Neural cell (in vitro differentiated cells): Measurements from ENCODE around the gene TBCB. TPM values are rescaled to one million over a fixed set of nuclear protein-coding genes. Genes with fewer than 3 reads are reported as not detected.

Experiments used
- H2AFZ ChIP-seq: fragments of 200-600, 300-800 bp; sonication (generic), shearing (Covaris generic); 2 replicates; pipeline ENCODE4 v1.6.0; 2014; ENCODE audit warnings: low read depth, mild to moderate bottlenecking, antibody characterized with exemption, low read length, moderate library complexity
- H3F3A ChIP-seq: fragments of 200-600 bp; shearing (Covaris generic); 2 replicates; pipeline ENCODE4 v1.6.1; 2016; ENCODE audit warnings: mild to moderate bottlenecking, moderate library complexity, mixed read lengths, antibody characterized with exemption, low read length; ENCODE audit not compliant: insufficient read depth, poor library complexity, severe bottlenecking
- H3K27ac ChIP-seq: fragments of 200-600, 300-800 bp; sonication (generic), shearing (Covaris generic); 2 replicates; pipeline ENCODE4 v1.5.1; 2014; ENCODE audit warnings: mild to moderate bottlenecking, low read length, moderate library complexity
- H3K27me3 ChIP-seq: fragments of 300-800, 200-600 bp; sonication (generic), shearing (Covaris generic); 2 replicates; pipeline ENCODE4 v1.6.0; 2014; ENCODE audit warnings: mild to moderate bottlenecking, low read depth, low read length, moderate library complexity; ENCODE audit not compliant: insufficient read depth
- H3K36me3 ChIP-seq: fragments of 300-800, 200-600 bp; sonication (generic), shearing (Covaris generic); 2 replicates; pipeline ENCODE4 v1.5.1; 2014; ENCODE audit warnings: mild to moderate bottlenecking, antibody characterized with exemption, low read length, moderate library complexity; ENCODE audit not compliant: insufficient read depth
- H3K4me2 ChIP-seq: fragments of 300-800, 200-600 bp; sonication (generic), shearing (Covaris generic); 2 replicates; pipeline ENCODE4 v1.6.0; 2014; ENCODE audit warnings: mild to moderate bottlenecking, low read length
- H3K4me3 ChIP-seq: fragments of 300-800, 200-600 bp; sonication (generic), shearing (Covaris generic); 2 replicates; pipeline ENCODE4 v1.5.1; 2014; ENCODE audit warnings: mild to moderate bottlenecking, low read length, moderate library complexity
- H3K79me2 ChIP-seq: fragments of 200-600 bp; shearing (Covaris generic); replicated peaks from 2 replicates; pipeline ENCODE4 v1.6.0; 2014; ENCODE audit warnings: mild to moderate bottlenecking, low read length, moderate library complexity; ENCODE audit not compliant: insufficient read depth
- H3K9ac ChIP-seq: fragments of 300-800, 200-600 bp; sonication (generic), shearing (Covaris generic); 2 replicates; pipeline ENCODE4 v1.6.1; 2016; ENCODE audit warnings: mild to moderate bottlenecking, low read length, mixed read lengths
- H3K9me2 ChIP-seq: fragments of 200-600 bp; shearing (Covaris generic); 2 replicates; pipeline ENCODE4 v1.6.1; 2016; ENCODE audit warnings: mild to moderate bottlenecking, low read length, mixed read lengths; ENCODE audit not compliant: insufficient read depth
- H3K9me3 ChIP-seq: fragments of 200-600, 300-800 bp; sonication (generic), shearing (Covaris generic); 2 replicates; pipeline ENCODE4 v1.6.1; 2016; ENCODE audit warnings: mild to moderate bottlenecking, mixed run types, low read length, moderate library complexity, mixed read lengths
- H4K20me1 ChIP-seq: fragments of 200-600 bp; shearing (Covaris generic); 2 replicates; pipeline ENCODE4 v1.6.1; 2016; ENCODE audit warnings: mild to moderate bottlenecking, mixed run types; ENCODE audit not compliant: insufficient read depth
- EZH2 ChIP-seq: fragments of 200-600, 300-800 bp; shearing (Covaris generic), sonication (generic); IDR thresholded peaks from 2 replicates; pipeline ENCODE4 v1.6.1; 2014; ENCODE audit warnings: antibody characterized with exemption, low read length, borderline replicate concordance, mild to moderate bottlenecking; ENCODE audit not compliant: insufficient read depth, poor library complexity, severe bottlenecking
- POLR2AphosphoS5 ChIP-seq: IDR thresholded peaks from 2 replicates; pipeline ENCODE4 v1.6.1; 2012
- RAD21 ChIP-seq: fragments of 450-650 bp; conservative IDR thresholded peaks from 2 replicates; pipeline ENCODE4 v1.6.1; 2014; ENCODE audit warnings: antibody characterized with exemption, mild to moderate bottlenecking, moderate library complexity
- SMC3 ChIP-seq: fragments of 450-650 bp; conservative IDR thresholded peaks from 2 replicates; pipeline ENCODE4 v1.6.1; 2014; ENCODE audit warnings: antibody characterized with exemption, mild to moderate bottlenecking, moderate library complexity; ENCODE audit not compliant: poor library complexity
- TAF1 ChIP-seq: IDR thresholded peaks from 2 replicates; pipeline ENCODE4 v1.6.1; 2012; ENCODE audit warnings: low read depth
- polyA plus RNA-seq: library from polyadenylated mRNA; depleted of rRNA; stranded (reverse); fragments of >200 nt; gene quantifications from 2 replicates; pipeline ENCODE4 v1.2.3, GENCODE V29; 2014
- TF ChIP-seq, protein P1 (sequence below): IDR thresholded peaks from 2 replicates; pipeline ENCODE4 v1.6.1; 2012; ENCODE audit warnings: borderline replicate concordance

The TBCB gene
- polyA plus RNA-seq, 1 donor from 2014 or later: 640 TPM

DNA sequence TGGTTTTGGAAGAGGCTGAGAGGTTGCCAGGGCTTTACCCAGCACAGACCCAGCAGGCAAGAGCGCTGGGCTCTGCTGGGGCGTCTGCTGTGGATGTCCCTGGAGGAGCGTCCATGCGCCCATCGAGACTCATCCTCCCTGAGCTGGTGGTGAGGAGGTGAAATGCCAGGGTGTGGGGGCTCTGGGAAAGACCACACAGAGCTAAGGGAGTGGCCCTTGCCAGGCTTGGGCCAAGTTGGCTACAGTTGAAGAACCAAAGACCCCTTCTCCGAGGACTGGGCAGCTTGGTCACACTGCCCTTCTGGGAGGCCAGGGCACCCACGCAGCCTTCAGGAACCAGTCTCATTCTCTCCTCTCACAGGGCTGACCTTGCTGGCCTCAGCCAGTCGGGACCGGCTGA, 28.9 kb upstream of the TBCB start:
- no peak for TF ChIP-seq EZH2
- no peak for TF ChIP-seq SMC3
- no peaks in the 10 kb centered on the region for H3K79me2 ChIP-seq
- no peak overlapping the region for H3K9ac ChIP-seq
- H2AFZ ChIP-seq: no peak overlapping the region
- no peaks in the 10 kb centered on the region for H3K36me3 ChIP-seq
- no peak overlapping the region for H3K4me2 ChIP-seq
- no peaks in the 10 kb centered on the region for H3K9me2 ChIP-seq
- H3K4me3 ChIP-seq: no peak overlapping the region
- no peak overlapping the region for H3K27ac ChIP-seq
- no peaks in the 10 kb centered on the region for H3K27me3 ChIP-seq
- no peaks in the 10 kb centered on the region for H4K20me1 ChIP-seq
- no peaks in the 10 kb centered on the region for H3K9me3 ChIP-seq
- H3F3A ChIP-seq: no peaks in the 10 kb centered on the region

DNA sequence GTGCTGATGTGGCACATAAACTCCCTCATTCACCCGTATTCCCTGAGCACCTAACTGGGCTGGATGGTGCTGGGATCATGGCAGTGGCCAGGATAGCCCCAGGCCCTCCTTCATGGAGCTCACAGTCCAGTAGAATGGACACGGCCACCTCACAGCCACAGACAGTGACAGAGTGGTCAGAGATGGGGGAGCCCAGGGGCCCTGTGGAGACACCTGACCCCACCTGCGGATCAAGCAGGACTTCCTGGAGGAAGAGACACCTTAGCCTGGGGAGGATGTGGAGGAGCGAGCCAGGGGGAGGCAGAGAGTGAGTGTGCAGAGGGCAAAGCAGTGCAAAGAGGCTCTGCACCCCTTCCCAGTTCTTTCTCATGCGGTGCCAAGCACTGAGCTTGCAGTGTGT, 25.4 kb upstream of the TBCB start:
- Histone ChIP-seq H3K27ac (no peak overlapping the region), H3K27me3 (no peaks in the 10 kb centered on the region), H3K79me2 (no peaks in the 10 kb centered on the region), H4K20me1 (no peaks in the 10 kb centered on the region), H3F3A (no peaks in the 10 kb centered on the region), H3K9me3 (no peaks in the 10 kb centered on the region), H3K9ac (no peak overlapping the region), H3K9me2 (no peaks in the 10 kb centered on the region), H3K4me3 (no peak overlapping the region), H3K36me3 (no peaks in the 10 kb centered on the region), H2AFZ (no peak overlapping the region), H3K4me2 (no peak overlapping the region)
- no peak for TF ChIP-seq TAF1
- TF ChIP-seq SMC3: no peak
- TF ChIP-seq EZH2: no peak
- TF ChIP-seq, protein P1, sequence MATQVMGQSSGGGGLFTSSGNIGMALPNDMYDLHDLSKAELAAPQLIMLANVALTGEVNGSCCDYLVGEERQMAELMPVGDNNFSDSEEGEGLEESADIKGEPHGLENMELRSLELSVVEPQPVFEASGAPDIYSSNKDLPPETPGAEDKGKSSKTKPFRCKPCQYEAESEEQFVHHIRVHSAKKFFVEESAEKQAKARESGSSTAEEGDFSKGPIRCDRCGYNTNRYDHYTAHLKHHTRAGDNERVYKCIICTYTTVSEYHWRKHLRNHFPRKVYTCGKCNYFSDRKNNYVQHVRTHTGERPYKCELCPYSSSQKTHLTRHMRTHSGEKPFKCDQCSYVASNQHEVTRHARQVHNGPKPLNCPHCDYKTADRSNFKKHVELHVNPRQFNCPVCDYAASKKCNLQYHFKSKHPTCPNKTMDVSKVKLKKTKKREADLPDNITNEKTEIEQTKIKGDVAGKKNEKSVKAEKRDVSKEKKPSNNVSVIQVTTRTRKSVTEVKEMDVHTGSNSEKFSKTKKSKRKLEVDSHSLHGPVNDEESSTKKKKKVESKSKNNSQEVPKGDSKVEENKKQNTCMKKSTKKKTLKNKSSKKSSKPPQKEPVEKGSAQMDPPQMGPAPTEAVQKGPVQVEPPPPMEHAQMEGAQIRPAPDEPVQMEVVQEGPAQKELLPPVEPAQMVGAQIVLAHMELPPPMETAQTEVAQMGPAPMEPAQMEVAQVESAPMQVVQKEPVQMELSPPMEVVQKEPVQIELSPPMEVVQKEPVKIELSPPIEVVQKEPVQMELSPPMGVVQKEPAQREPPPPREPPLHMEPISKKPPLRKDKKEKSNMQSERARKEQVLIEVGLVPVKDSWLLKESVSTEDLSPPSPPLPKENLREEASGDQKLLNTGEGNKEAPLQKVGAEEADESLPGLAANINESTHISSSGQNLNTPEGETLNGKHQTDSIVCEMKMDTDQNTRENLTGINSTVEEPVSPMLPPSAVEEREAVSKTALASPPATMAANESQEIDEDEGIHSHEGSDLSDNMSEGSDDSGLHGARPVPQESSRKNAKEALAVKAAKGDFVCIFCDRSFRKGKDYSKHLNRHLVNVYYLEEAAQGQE: no peak

DNA sequence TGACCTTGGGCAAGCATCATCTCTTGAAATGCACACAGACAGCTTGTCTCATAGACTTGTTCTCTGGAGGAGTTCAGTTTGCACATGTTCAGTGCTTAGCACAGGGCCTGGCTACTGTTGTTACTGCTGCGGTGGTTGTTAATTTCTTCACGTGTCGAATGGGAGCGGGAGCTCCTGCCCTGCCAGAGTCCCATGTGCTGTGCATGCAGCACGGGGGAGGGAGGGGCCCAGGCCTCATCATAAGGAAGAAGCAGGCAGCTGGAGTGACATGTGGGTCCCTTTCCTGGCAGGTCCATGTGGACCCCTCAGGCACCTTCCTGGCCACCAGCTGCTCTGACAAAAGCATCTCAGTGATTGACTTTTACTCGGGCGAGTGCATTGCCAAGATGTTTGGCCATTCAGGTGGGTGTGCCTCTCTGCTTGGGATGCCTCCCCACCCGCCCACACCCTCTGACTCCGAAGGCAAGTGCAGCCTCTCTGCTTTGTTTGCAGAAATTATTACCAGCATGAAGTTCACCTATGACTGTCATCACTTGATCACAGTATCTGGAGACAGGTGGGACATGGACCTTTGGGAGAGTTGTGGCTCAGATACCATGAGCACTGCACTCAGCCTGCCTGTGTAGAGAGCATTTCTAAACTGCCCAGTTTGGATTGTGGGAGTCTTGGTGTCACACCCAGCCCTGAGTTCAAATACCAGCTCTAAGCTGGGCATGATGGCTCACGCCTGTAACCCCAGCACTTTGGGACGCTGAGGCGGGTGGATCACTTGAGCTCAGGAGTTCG, 24.2 kb upstream of the TBCB start:
- Histone ChIP-seq H4K20me1 (no peaks in the 10 kb centered on the region), H3K36me3 (no peaks in the 10 kb centered on the region), H3K4me3 (no peak overlapping the region), H3K79me2 (no peaks in the 10 kb centered on the region), H3K27ac (no peak overlapping the region), H3K9me2 (no peaks in the 10 kb centered on the region), H3K9me3 (no peaks in the 10 kb centered on the region), H3K9ac (no peak overlapping the region), H3K4me2 (no peak overlapping the region), H3F3A (no peaks in the 10 kb centered on the region), H2AFZ (no peak overlapping the region), H3K27me3 (no peaks in the 10 kb centered on the region)
- TF ChIP-seq RAD21 (no peak), EZH2 (no peak), POLR2AphosphoS5 (no peak)
- TF ChIP-seq, protein P1: no peak
